HG03196 (cell line): ENCODE results near the gene ST13.
"Not testable (repeated sequence)": the region's sequence is repeated elsewhere in the genome, so short reads cannot be mapped to it uniquely, and the experiment has no call there.

Source experiments
- ATAC-seq: cut with Tn5 transposase; IDR thresholded peaks from one replicate; pipeline ENCODE4 v1.9.1; 2021; ENCODE audit not compliant: unreplicated experiment

The ST13 gene

GRCh38 chr22:40789131-40789530 is 67.3 kb downstream of the ST13 start:
- no peak for ATAC-seq

- ATAC-seq = no peak
These were observed 73.9 kb downstream of the ST13 start for GRCh38 chr22:40782521-40782920.

- ATAC-seq = not testable (repeated sequence)
These were observed 74.7 kb downstream of the ST13 start for GRCh38 chr22:40781749-40782148.
